ENCODE measurements around the gene MAPK13.

Gene MAPK13

DNA sequence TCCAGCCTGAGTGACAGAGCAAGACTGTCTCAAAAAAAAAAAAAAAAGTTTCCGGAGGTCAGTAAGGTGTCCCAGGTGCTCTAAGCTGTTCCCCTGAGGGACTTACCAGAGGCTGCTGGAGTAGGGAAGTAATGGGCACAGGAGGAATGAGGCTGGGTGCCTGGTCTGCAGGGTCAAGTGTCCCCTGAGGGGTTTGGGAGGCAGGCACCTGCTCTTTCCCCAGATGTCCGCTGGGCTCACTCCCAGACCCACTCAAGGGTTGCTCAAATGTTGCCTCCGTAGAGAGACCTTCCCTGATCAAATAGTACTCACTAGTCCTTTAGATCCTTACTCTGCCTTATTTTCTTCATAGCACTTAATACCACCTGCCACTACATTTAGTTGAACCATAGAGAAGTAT lies 5.4 kb upstream of the MAPK13 start:
- Histone ChIP-seq H3K9me3 (replicated peaks; ENCODE audit: insufficient read depth, low read length) (no peaks in the 10 kb centered on the region), H3F3A (ENCODE audit: insufficient read depth, low read length) (peaks cover 6% of the 10 kb centered on the region), H3K4me1 (ENCODE audit: low read length) (peaks cover 28% of the 10 kb centered on the region), H3K4me2 (ENCODE audit: low read depth, low read length) (no peak overlapping the region), H3K36me3 (replicated peaks; ENCODE audit: insufficient read depth, low read length) (no peaks in the 10 kb centered on the region), H3K4me3 (ENCODE audit: low read length) (no peak overlapping the region), H3K9me2 (replicated peaks; ENCODE audit: insufficient read depth, low read length) (no peaks in the 10 kb centered on the region), H3K79me2 (ENCODE audit: low read length) (0 out of 2 replicates have a peak, but pooled peaks cover 2% of the 10 kb centered on the region), H3K27ac (ENCODE audit: low read length) (no peak overlapping the region), H2AFZ (ENCODE audit: low read length) (no peak overlapping the region), H3K27me3 (replicated peaks; ENCODE audit: insufficient read depth, low read length) (no peaks in the 10 kb centered on the region), H4K20me1 (ENCODE audit: insufficient read depth, low read length) (no peaks in the 10 kb centered on the region), H3K9ac (ENCODE audit: low read length) (no peak overlapping the region)
- DNase-seq, result no peak
- TF ChIP-seq, protein P1, sequence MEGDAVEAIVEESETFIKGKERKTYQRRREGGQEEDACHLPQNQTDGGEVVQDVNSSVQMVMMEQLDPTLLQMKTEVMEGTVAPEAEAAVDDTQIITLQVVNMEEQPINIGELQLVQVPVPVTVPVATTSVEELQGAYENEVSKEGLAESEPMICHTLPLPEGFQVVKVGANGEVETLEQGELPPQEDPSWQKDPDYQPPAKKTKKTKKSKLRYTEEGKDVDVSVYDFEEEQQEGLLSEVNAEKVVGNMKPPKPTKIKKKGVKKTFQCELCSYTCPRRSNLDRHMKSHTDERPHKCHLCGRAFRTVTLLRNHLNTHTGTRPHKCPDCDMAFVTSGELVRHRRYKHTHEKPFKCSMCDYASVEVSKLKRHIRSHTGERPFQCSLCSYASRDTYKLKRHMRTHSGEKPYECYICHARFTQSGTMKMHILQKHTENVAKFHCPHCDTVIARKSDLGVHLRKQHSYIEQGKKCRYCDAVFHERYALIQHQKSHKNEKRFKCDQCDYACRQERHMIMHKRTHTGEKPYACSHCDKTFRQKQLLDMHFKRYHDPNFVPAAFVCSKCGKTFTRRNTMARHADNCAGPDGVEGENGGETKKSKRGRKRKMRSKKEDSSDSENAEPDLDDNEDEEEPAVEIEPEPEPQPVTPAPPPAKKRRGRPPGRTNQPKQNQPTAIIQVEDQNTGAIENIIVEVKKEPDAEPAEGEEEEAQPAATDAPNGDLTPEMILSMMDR (IDR thresholded peaks at IDR 0.05; ENCODE audit: low read length), result no peak
- TF ChIP-seq EZH2phosphoT487 (IDR thresholded peaks at IDR 0.05; ENCODE audit: low read length), result no peak
- TF ChIP-seq EZH2 (optimal IDR thresholded peaks at IDR 0.05; ENCODE audit: low read depth, low read length), result no peak

DNA sequence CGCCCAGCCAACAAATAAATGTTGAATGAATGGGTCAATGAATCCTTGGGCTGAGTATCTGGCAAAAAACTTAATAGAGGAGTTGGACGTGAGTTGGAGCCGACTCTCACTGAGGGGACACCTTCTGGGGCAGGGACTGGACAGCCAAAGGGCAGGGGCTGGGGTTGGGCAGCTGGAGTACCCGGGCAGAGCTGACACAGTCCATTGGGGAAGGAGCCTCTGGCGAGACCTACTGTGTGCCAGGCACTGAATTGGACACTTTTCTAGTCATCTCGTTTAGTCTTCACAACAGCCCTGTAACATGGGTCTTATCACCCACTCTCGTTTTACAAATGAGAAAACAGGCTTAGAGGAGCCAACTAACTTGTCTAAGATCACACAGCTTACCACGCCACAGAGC lies 4.7 kb upstream of the MAPK13 start:
- no peaks in the 10 kb centered on the region for H3K9me3 ChIP-seq (replicated peaks; ENCODE audit: insufficient read depth, low read length)
- 0 out of 2 replicates have a peak, but pooled peaks cover 4% of the 10 kb centered on the region for H3K79me2 ChIP-seq (ENCODE audit: low read length)
- no peak overlapping the region for H3K4me2 ChIP-seq (ENCODE audit: low read depth, low read length)
- H3K9ac ChIP-seq (ENCODE audit: low read length), result no peak overlapping the region
- H4K20me1 ChIP-seq (ENCODE audit: insufficient read depth, low read length), result no peaks in the 10 kb centered on the region
- DNase-seq, result no peak
- H3K27ac ChIP-seq (ENCODE audit: low read length), result no peak overlapping the region
- no peaks in the 10 kb centered on the region for H3K27me3 ChIP-seq (replicated peaks; ENCODE audit: insufficient read depth, low read length)
- H2AFZ ChIP-seq (ENCODE audit: low read length), result no peak overlapping the region
- peaks cover 26% of the 10 kb centered on the region for H3K4me1 ChIP-seq (ENCODE audit: low read length)
- TF ChIP-seq, protein P1 (IDR thresholded peaks at IDR 0.05; ENCODE audit: low read length), result no peak
- TF ChIP-seq EZH2phosphoT487 (IDR thresholded peaks at IDR 0.05; ENCODE audit: low read length) (no peak), EZH2 (optimal IDR thresholded peaks at IDR 0.05; ENCODE audit: low read depth, low read length) (no peak)
- no peaks in the 10 kb centered on the region for H3K36me3 ChIP-seq (replicated peaks; ENCODE audit: insufficient read depth, low read length)
- H3K4me3 ChIP-seq (ENCODE audit: low read length), result no peak overlapping the region
- peaks cover 8% of the 10 kb centered on the region for H3F3A ChIP-seq (ENCODE audit: insufficient read depth, low read length)
- no peaks in the 10 kb centered on the region for H3K9me2 ChIP-seq (replicated peaks; ENCODE audit: insufficient read depth, low read length)

GRCh38 chr6:36126121-36126520 lies 4.2 kb upstream of the MAPK13 start:
- Histone ChIP-seq H3K9ac (ENCODE audit: low read length) (no peak overlapping the region), H3K9me2 (replicated peaks; ENCODE audit: insufficient read depth, low read length) (no peaks in the 10 kb centered on the region), H3K4me3 (ENCODE audit: low read length) (no peak overlapping the region), H2AFZ (ENCODE audit: low read length) (no peak overlapping the region), H3K27ac (ENCODE audit: low read length) (no peak overlapping the region), H3K9me3 (replicated peaks; ENCODE audit: insufficient read depth, low read length) (no peaks in the 10 kb centered on the region), H3K79me2 (ENCODE audit: low read length) (0 out of 2 replicates have a peak, but pooled peaks cover 8% of the 10 kb centered on the region), H3K4me2 (ENCODE audit: low read depth, low read length) (no peak overlapping the region), H3K4me1 (ENCODE audit: low read length) (peaks cover 20% of the 10 kb centered on the region), H3K36me3 (replicated peaks; ENCODE audit: insufficient read depth, low read length) (no peaks in the 10 kb centered on the region), H4K20me1 (ENCODE audit: insufficient read depth, low read length) (no peaks in the 10 kb centered on the region), H3F3A (ENCODE audit: insufficient read depth, low read length) (peaks cover 13% of the 10 kb centered on the region), H3K27me3 (replicated peaks; ENCODE audit: insufficient read depth, low read length) (no peaks in the 10 kb centered on the region)
- no peak for DNase-seq
- no peak for TF ChIP-seq EZH2phosphoT487 (IDR thresholded peaks at IDR 0.05; ENCODE audit: low read length)
- no peak for TF ChIP-seq EZH2 (optimal IDR thresholded peaks at IDR 0.05; ENCODE audit: low read depth, low read length)
